Activated T-helper 1 cell treated with anti-CD3 and anti-CD28 coated beads, Interleukin-12 subunit alpha, Interleukin-12 subunit beta, Interleukin-2, Interleukin-4 antibody, amounts not matched to agents 30 ng/mL and 10 ng/mL and 1 ng/mL, durations not matched to agents 14 hours and 24 hours and 36 hours (primary cell): Measurements from ENCODE around the gene LETM1. TPM values are rescaled to one million over a fixed set of nuclear protein-coding genes. Genes with fewer than 3 reads are reported as not detected.
A peak's percentile ranks its signal among the peaks of the same experiment; 100 is the strongest.

ENCODE experiments used
- DNase-seq: peaks from one replicate; pipeline ENCODE4 v3.0.0; 2021; ENCODE audit warnings: low spot score
- H3K27ac Mint-ChIP-seq: one replicate; pipeline ENCODE4 v1.8.0; 2021; ENCODE audit warnings: mild to moderate bottlenecking, mixed read lengths
- H3K27me3 Mint-ChIP-seq: one replicate; pipeline ENCODE4 v1.8.0; 2022; ENCODE audit warnings: mild to moderate bottlenecking, moderate library complexity, mixed read lengths; ENCODE audit not compliant: insufficient read depth
- H3K36me3 Mint-ChIP-seq: one replicate; pipeline ENCODE4 v1.8.0; 2021; ENCODE audit warnings: low read depth, mixed read lengths
- H3K4me1 Mint-ChIP-seq: one replicate; pipeline ENCODE4 v1.8.0; 2021; ENCODE audit warnings: low read depth, mixed read lengths
- H3K4me3 Mint-ChIP-seq: one replicate; pipeline ENCODE4 v1.8.0; 2021; ENCODE audit warnings: mild to moderate bottlenecking, moderate library complexity, mixed read lengths
- H3K9me3 Mint-ChIP-seq: one replicate; pipeline ENCODE4 v1.8.0; 2021; ENCODE audit warnings: mixed read lengths
- intact Hi-C: fragments of 100-400 bp; cut with micrococcal nuclease; formaldehyde crosslinking; loops from one replicate; pipeline ENCODE4 v1.15.1; 2024
- total RNA-seq: library from RNA; stranded (reverse); gene quantifications from 2 replicates; pipeline ENCODE4 v1.2.3, GENCODE V29; 2022

Gene LETM1
- total RNA-seq, 1 donor from 2014 or later: 101 TPM

GRCh38 chr4:1765409-1766072 is 90.4 kb downstream of the LETM1 start:
- peak overlapping the region; percentile 7 for H3K4me3 Mint-ChIP-seq
- H3K4me1 Mint-ChIP-seq: no peaks in the 10 kb centered on the region
- no peaks in the 10 kb centered on the region for H3K9me3 Mint-ChIP-seq
- H3K27me3 Mint-ChIP-seq: peaks cover 21% of the 10 kb centered on the region
- DNase-seq: no peak
- no peaks in the 10 kb centered on the region for H3K36me3 Mint-ChIP-seq
- no peak overlapping the region for H3K27ac Mint-ChIP-seq
- intact Hi-C loops: no loop called here

DNA sequence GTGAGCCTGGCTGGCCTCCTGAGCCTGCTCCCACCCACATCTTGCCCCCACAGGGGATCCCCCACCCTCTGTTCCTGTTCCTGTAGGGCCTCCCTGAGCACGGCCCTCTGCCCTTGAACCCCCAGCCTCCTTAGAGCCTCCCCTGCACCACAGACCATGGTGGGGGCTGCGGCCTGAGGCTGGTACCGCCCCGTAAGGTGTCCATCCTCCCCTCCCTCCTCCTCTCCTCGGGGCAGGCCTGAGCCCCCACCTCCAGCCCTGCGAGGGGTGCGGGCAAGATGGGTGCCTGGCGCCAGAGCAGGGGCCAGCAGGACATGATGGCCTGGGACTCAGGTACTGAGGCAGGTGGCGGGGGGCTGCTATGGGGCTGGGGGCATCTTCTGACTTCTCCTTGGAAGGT is 91.3 kb downstream of the LETM1 start:
- H3K9me3 Mint-ChIP-seq: no peaks in the 10 kb centered on the region
- no peak for DNase-seq
- peaks cover 21% of the 10 kb centered on the region for H3K27me3 Mint-ChIP-seq
- H3K4me1 Mint-ChIP-seq: peaks cover 6% of the 10 kb centered on the region
- H3K4me3 Mint-ChIP-seq: no peak overlapping the region
- H3K36me3 Mint-ChIP-seq: no peaks in the 10 kb centered on the region
- no peak overlapping the region for H3K27ac Mint-ChIP-seq
- intact Hi-C loops: no loop called here

- no peak for DNase-seq
- Mint-ChIP-seq H3K4me1 (peaks cover 6% of the 10 kb centered on the region), H3K27me3 (peaks cover 21% of the 10 kb centered on the region), H3K27ac (no peak overlapping the region), H3K9me3 (no peaks in the 10 kb centered on the region), H3K36me3 (no peaks in the 10 kb centered on the region), H3K4me3 (no peak overlapping the region)
- intact Hi-C loops: no loop called here
Measured at GRCh38 chr4:1763550-1764080, 92.3 kb downstream of the LETM1 start.

DNA sequence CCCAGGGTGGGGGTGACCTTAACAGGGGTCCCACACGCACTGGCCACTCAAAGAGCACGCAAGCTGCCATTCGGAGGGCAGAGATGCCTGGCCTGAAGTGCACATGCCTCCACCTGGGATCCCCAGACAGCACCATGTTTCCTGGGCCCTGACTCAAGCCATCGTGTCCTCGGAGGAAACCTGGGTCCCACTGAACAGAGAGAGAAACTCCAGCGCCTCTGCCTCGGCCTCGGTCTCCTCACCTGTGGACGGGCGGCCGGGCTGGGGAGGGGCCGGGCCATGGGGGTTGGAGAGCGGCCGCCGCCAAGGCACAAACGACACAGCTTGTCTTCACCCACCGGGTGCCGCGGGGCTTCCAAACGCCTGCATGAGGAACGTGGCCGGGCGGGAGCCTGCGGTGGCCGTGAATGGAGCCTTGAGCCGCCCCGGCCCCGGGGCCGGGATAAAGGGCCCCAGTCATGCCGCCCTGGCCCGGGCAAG is 92.8 kb downstream of the LETM1 start:
- intact Hi-C loops: no loop called here
- no peak for DNase-seq
- Mint-ChIP-seq H3K27ac (no peak overlapping the region), H3K27me3 (peaks cover 17% of the 10 kb centered on the region), H3K36me3 (no peaks in the 10 kb centered on the region), H3K9me3 (no peaks in the 10 kb centered on the region), H3K4me1 (peaks cover 6% of the 10 kb centered on the region), H3K4me3 (no peak overlapping the region)

DNA sequence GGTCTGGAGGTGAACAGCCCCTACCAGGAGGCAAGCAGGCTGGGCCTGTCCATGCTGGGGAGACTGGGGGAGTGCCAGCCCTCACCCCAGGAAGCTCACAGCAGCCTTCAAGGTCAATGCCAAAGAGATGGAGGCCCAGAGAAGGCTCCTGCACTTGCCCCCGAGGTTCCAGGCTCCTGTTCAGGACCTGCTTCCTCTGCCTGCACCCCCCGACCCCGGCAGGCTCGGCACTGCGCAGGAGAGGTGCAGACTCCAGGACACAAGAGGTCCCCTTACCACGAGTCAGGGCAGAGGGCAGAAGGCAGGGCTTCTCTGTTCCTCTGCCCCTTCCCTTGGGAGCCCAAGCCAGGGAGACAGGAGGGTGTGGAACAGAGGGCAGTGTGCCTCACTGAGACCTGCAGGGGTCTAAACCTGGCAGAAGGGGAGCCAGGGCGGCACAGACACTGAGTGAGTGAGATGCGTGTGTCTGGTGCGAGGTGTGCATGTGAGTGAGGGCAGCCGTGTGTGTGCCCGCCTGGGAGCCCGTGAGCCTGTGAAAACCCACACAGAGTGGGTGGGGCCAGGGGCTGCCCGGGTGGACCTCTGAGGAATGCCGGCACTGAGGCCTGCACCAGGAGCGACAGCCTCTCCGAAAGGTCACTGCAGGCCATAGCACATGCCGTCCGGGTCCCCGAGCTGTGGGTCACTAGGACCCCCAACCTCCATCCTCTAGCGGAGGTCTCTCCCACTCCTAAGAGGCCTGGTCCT is 93.5 kb downstream of the LETM1 start:
- Mint-ChIP-seq H3K36me3 (no peaks in the 10 kb centered on the region), H3K9me3 (no peaks in the 10 kb centered on the region), H3K27me3 (peaks cover 14% of the 10 kb centered on the region), H3K4me1 (peaks cover 6% of the 10 kb centered on the region), H3K4me3 (no peak overlapping the region), H3K27ac (no peak overlapping the region)
- intact Hi-C loops: no loop called here
- no peak for DNase-seq

Other genes starting within 250 kb of the LETM1 start
- 2.5 and 5.5 TPM in 2 replicates for gene FAM53A, start 171.8 kb downstream of the LETM1 start, total RNA-seq
- gene SLBP, start 143.8 kb downstream of the LETM1 start, total RNA-seq: 136 and 140 TPM in 2 replicates
- 27.4 and 28.4 TPM in 2 replicates for gene TMEM129, start 134.8 kb downstream of the LETM1 start, total RNA-seq
- 134 and 139 TPM in 2 replicates for gene TACC3, start 134.6 kb downstream of the LETM1 start, total RNA-seq
- gene FGFR3, start 62.9 kb downstream of the LETM1 start, total RNA-seq: 0.29 and 0.39 TPM in 2 replicates
- gene NSD2, start 15.2 kb upstream of the LETM1 start, total RNA-seq: 200 and 202 TPM in 2 replicates
- gene NELFA, start 152.8 kb upstream of the LETM1 start, total RNA-seq: 52.9 and 55.4 TPM in 2 replicates
- gene NAT8L, start 203.2 kb upstream of the LETM1 start, total RNA-seq: 7.4 and 8.0 TPM in 2 replicates